Endothelial cell of umbilical vein (primary cell): ENCODE data around the gene SLC39A5. TPM values are rescaled to one million over a fixed set of nuclear protein-coding genes. Genes with fewer than 3 reads are reported as not detected.

Experiments
- BruUV-seq: library from RNA; stranded (reverse); fragments of 400-500 nt; replicated peaks from 2 replicates; lab custom pipeline; 2021; lab: Mats Ljungman, UMichigan
- CTCF ChIA-PET: fragments of 300-600, 350-600 bp; sonication (Branson Sonifier 250); formaldehyde crosslinking; loops from one replicate; lab custom pipeline; 2021; ENCODE audit warnings: antibody characterized with exemption, inconsistent platforms; lab: Charles Lee
- POLR2A ChIA-PET: fragments of 300-600, 350-600 bp; sonication (Branson Sonifier 250); formaldehyde crosslinking; loops from one replicate; lab custom pipeline; 2021; ENCODE audit warnings: antibody characterized with exemption, inconsistent platforms; lab: Charles Lee
- DNase-seq: peaks from one replicate; pipeline ENCODE4 v3.0.0-alpha.2; 2011; ENCODE audit warnings: low read depth, low spot score
- FAIRE-seq: peaks from 2 replicates; lab custom pipeline; 2011; peaks lifted over from hg19 to GRCh38; lab: Jason Lieb, UNC
- H2AFZ ChIP-seq: 2 replicates; pipeline ENCODE4 v1.6.0; 2012; ENCODE audit warnings: low read depth, low read length, control low read depth, inconsistent platforms
- H3K27ac ChIP-seq: 2 replicates; pipeline ENCODE4 v1.5.1; 2011; ENCODE audit warnings: low read depth, mild to moderate bottlenecking, control low read depth, low read length, moderate library complexity; ENCODE audit not compliant: insufficient read depth
- H3K27me3 ChIP-seq, 2 experiments: 2 replicates each; pipeline versions ENCODE4 v1.6.0 to v1.6.1; 2011; ENCODE audit warnings: low read length in 2 of 2, mixed read lengths in 1 of 2; ENCODE audit not compliant: control insufficient read depth in 2 of 2, insufficient read depth in 2 of 2
- H3K36me3 ChIP-seq, 2 experiments: 2 replicates in 1 of 2; 3 replicates in 1 of 2; pipeline ENCODE4 v1.5.1; 2011; ENCODE audit warnings: low read length in 2 of 2, mild to moderate bottlenecking in 1 of 2, moderate library complexity in 1 of 2; ENCODE audit not compliant: control insufficient read depth in 2 of 2, insufficient read depth in 2 of 2; ENCODE audit errors: extremely low read depth in 1 of 2
- H3K4me1 ChIP-seq: 3 replicates; pipeline ENCODE4 v1.5.1; 2011; ENCODE audit warnings: mild to moderate bottlenecking, low read length; ENCODE audit not compliant: control insufficient read depth, insufficient read depth; ENCODE audit errors: extremely low read depth
- H3K4me2 ChIP-seq: 2 replicates; pipeline ENCODE4 v1.6.1; 2011; ENCODE audit warnings: low read length, control low read depth, mixed read lengths; ENCODE audit not compliant: insufficient read depth
- H3K4me3 ChIP-seq, 3 experiments: fragments of 200-600 bp in 1 of 3; sonication (generic), shearing (Covaris generic) in 1 of 3; replicated peaks in 1 of 3; 2 replicates each; pipeline ENCODE4 v1.5.1; 2011 to 2016; ENCODE audit warnings: control low read depth in 3 of 3, low read length in 3 of 3, mild to moderate bottlenecking in 2 of 3, inconsistent platforms in 1 of 3, low read depth in 1 of 3, moderate library complexity in 1 of 3; ENCODE audit not compliant: insufficient read depth in 1 of 3
- H3K79me2 ChIP-seq: 2 replicates; pipeline ENCODE4 v1.6.0; 2012; ENCODE audit warnings: low read length, inconsistent platforms; ENCODE audit not compliant: control insufficient read depth, insufficient read depth
- H3K9ac ChIP-seq: replicated peaks from 2 replicates; pipeline ENCODE3; 2011; ENCODE audit warnings: low read length, control low read depth; ENCODE audit not compliant: insufficient read depth; ENCODE audit errors: extremely low read depth
- H3K9me1 ChIP-seq: replicated peaks from 3 replicates; pipeline ENCODE4 v1.6.0; 2011; ENCODE audit warnings: mild to moderate bottlenecking, low read length; ENCODE audit not compliant: control insufficient read depth, insufficient read depth; ENCODE audit errors: extremely low read depth
- H3K9me3 ChIP-seq: replicated peaks from 2 replicates; pipeline ENCODE4 v1.5.1; 2012; ENCODE audit warnings: low read length, inconsistent platforms; ENCODE audit not compliant: control insufficient read depth, insufficient read depth
- H4K20me1 ChIP-seq: replicated peaks from 2 replicates; pipeline ENCODE3; 2011; ENCODE audit warnings: mild to moderate bottlenecking, low read length; ENCODE audit not compliant: control insufficient read depth, insufficient read depth; ENCODE audit errors: extremely low read depth
- CTCF ChIP-seq, 2 donors: IDR thresholded peaks; 1 replicate in 1 of 2; 2 replicates in 1 of 2; pipeline ENCODE4 v1.5.1; 2011; ENCODE audit warnings: low read length in 2 of 2, mild to moderate bottlenecking in 2 of 2, moderate library complexity in 2 of 2, control low read depth in 1 of 2, inconsistent platforms in 1 of 2, low read depth in 1 of 2; ENCODE audit not compliant: insufficient read depth in 1 of 2; ENCODE audit errors: extremely low read depth in 1 of 2
- EZH2 ChIP-seq: IDR thresholded peaks from 2 replicates; pipeline ENCODE4 v1.6.1; 2012; ENCODE audit warnings: borderline replicate concordance, low read depth, mild to moderate bottlenecking, moderate library complexity, low read length, inconsistent platforms; ENCODE audit not compliant: severe bottlenecking
- FOS ChIP-seq: IDR thresholded peaks from 2 replicates; pipeline ENCODE4 v1.6.1; 2011; ENCODE audit warnings: mild to moderate bottlenecking, low read length, moderate library complexity, borderline replicate concordance; ENCODE audit not compliant: insufficient read depth
- GATA2 ChIP-seq: IDR thresholded peaks from 2 replicates; pipeline ENCODE4 v1.7.0; 2011; ENCODE audit warnings: low read depth, mild to moderate bottlenecking, moderate library complexity, mixed read lengths, low read length; ENCODE audit not compliant: insufficient read length, insufficient read depth
- JUN ChIP-seq: IDR thresholded peaks from 2 replicates; pipeline ENCODE4 v1.6.1; 2011; ENCODE audit warnings: borderline replicate concordance, low read depth; ENCODE audit not compliant: insufficient read length, insufficient read depth
- MYC ChIP-seq: IDR thresholded peaks from one replicate; pipeline ENCODE4 v1.6.1; 2011; ENCODE audit warnings: mild to moderate bottlenecking, low read depth, low read length
- POLR2A ChIP-seq: IDR thresholded peaks from 2 replicates; pipeline ENCODE4 v1.6.1; 2012; ENCODE audit warnings: low read depth, mild to moderate bottlenecking, control low read depth, low read length
- POLR2AphosphoS5 ChIP-seq: IDR thresholded peaks from 2 replicates; pipeline ENCODE4 v1.6.1; 2012; ENCODE audit warnings: low read depth, mild to moderate bottlenecking, control low read depth, low read length, moderate library complexity; ENCODE audit not compliant: insufficient read depth
- dilution Hi-C: fragments of 300-500 bp; cut with MboI; formaldehyde crosslinking; loops from one replicate; pipeline ENCODE4 v1.15.0; 2019; ENCODE audit warnings: low sequenced_read_pairs; ENCODE audit not compliant: extremely low pct_ligation_motif_present
- intact Hi-C: fragments of 100-400 bp; cut with micrococcal nuclease; formaldehyde crosslinking; loops from one replicate; pipeline ENCODE4 v1.10.0; 2022
- polyA plus RNA-seq, 4 experiments: library from polyadenylated mRNA; depleted of rRNA in 3 of 4; stranded (reverse) in 3 of 4; unstranded in 1 of 4; fragments of >200 nt; gene quantifications; 2 replicates each; pipeline versions ENCODE4 v1.2.1 to v1.2.3, GENCODE V29; 2011 to 2012; ENCODE audit warnings: missing spikeins in 1 of 4
- total RNA-seq: library from RNA; stranded (reverse); gene quantifications from 2 replicates; pipeline ENCODE4 v1.2.3, GENCODE V29; 2021
- TF ChIP-seq, protein P1 (sequence below): IDR thresholded peaks from 2 replicates; pipeline ENCODE4 v1.6.1; 2011; ENCODE audit not compliant: insufficient read depth, insufficient read length

SLC39A5 gene
- total and polyA plus RNA-seq, 2 donors (not counting 3 experiments of a cell fraction or from before 2014, with no cell fraction given), result 0.10 TPM; not detected in 1

- Histone ChIP-seq H3K4me2 (peak overlapping the region; percentile 78), H3K4me3 (peak overlapping the region; percentile 17 to 50 (median 43)), H3K9me1 (no peaks in the 10 kb centered on the region), H3K79me2 (no peaks in the 10 kb centered on the region), H3K36me3 (peaks cover 0 to 4% of the 10 kb centered on the region in 2 experiments), H3K27me3 (no peaks in the 10 kb centered on the region), H2AFZ (peak overlapping the region; percentile 79), H4K20me1 (no peaks in the 10 kb centered on the region), H3K9me3 (no peaks in the 10 kb centered on the region), H3K27ac (no peak overlapping the region), H3K9ac (peak overlapping the region; percentile 69), H3K4me1 (peaks cover 4% of the 10 kb centered on the region)
- FAIRE-seq (no peak), DNase-seq (no peak)
- BruUV-seq, result no TSS peak
- TF ChIP-seq FOS (no peak), JUN (no peak), POLR2AphosphoS5 (no peak), GATA2 (no peak), CTCF (IDR thresholded peaks at IDR 0.05; ENCODE audit: extremely low read depth in 1 of 2, insufficient read depth in 1 of 2, low read depth in 1 of 2, low read length in 2 of 2) (no peak), EZH2 (no peak), POLR2A (no peak), MYC (no peak)
- TF ChIP-seq, protein P1, sequence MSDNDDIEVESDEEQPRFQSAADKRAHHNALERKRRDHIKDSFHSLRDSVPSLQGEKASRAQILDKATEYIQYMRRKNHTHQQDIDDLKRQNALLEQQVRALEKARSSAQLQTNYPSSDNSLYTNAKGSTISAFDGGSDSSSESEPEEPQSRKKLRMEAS, result no peak
- dilution Hi-C loops, result no loop called here
- intact Hi-C loops, result loop anchor here (1.0 to 5.0 kb wide), 4 partner anchors 33 to 195 kb away; partner anchors contain the start of genes CS and NABP2
- ChIA-PET POLR2A (interaction anchor here (0.8 to 1.6 kb wide), 2 partner anchors 10 to 12 kb away, joined by 3 to 5 read pairs; no protein-coding TSS in a partner anchor), CTCF (interaction anchor here (1.4 to 3.5 kb wide), 3 partner anchors 10 to 197 kb away, joined by 7 to 27 read pairs (median 10); partner anchors contain the start of genes ANKRD52 and SMARCC2)
These were observed 37.7 kb downstream of the SLC39A5 start for GRCh38 chr12:56267443-56268071.
